A673 (cell line): ENCODE data around the gene TPM1. TPM values are rescaled to one million over a fixed set of nuclear protein-coding genes. Genes with fewer than 3 reads are reported as not detected.

Experiments used
- BruUV-seq: library from RNA; stranded (reverse); fragments of 400-500 nt; replicated peaks from 2 replicates; lab custom pipeline; 2021; lab: Mats Ljungman, UMichigan
- CTCF ChIA-PET: fragments of 300-600 bp; sonication (Branson Sonifier 250); formaldehyde crosslinking; loops from one replicate; lab custom pipeline; 2022; ENCODE audit warnings: antibody characterized with exemption; lab: Charles Lee
- POLR2A ChIA-PET: fragments of 300-600 bp; sonication (Branson Sonifier 250); formaldehyde crosslinking; loops from one replicate; lab custom pipeline; 2022; ENCODE audit warnings: antibody characterized with exemption; ENCODE audit not compliant: low non-redundant PET; lab: Charles Lee
- DNase-seq: peaks from one replicate; pipeline ENCODE4 v3.0.0-alpha.2; 2015; ENCODE audit warnings: low spot score
- H3K27ac ChIP-seq: fragments of 200-600 bp; sonication (generic); 2 replicates; pipeline ENCODE4 v1.5.1; 2016; ENCODE audit warnings: mixed run types, low read depth, mild to moderate bottlenecking, mixed read lengths, antibody characterized with exemption, low read length; ENCODE audit not compliant: poor library complexity, severe bottlenecking
- H3K27me3 ChIP-seq: fragments of 200-600 bp; sonication (generic); replicated peaks from 2 replicates; pipeline ENCODE4 v1.6.1; 2017; ENCODE audit warnings: mixed run types, low read depth, mild to moderate bottlenecking, mixed read lengths, antibody characterized with exemption, low read length; ENCODE audit not compliant: insufficient read depth, poor library complexity
- H3K36me3 ChIP-seq: fragments of 200-600 bp; sonication (generic); 2 replicates; pipeline ENCODE4 v1.6.1; 2016; ENCODE audit warnings: mixed run types, mild to moderate bottlenecking, mixed read lengths, antibody characterized with exemption, low read length; ENCODE audit not compliant: insufficient read depth, poor library complexity, severe bottlenecking
- H3K4me1 ChIP-seq: fragments of 200-600 bp; sonication (generic); 2 replicates; pipeline ENCODE4 v1.6.1; 2017; ENCODE audit warnings: mixed run types, mild to moderate bottlenecking, mixed read lengths, antibody characterized with exemption, low read length; ENCODE audit not compliant: insufficient read depth, poor library complexity, severe bottlenecking
- H3K4me3 ChIP-seq: fragments of 200-600 bp; sonication (generic); 2 replicates; pipeline ENCODE4 v1.5.1; 2016; ENCODE audit warnings: low read depth, mixed run types, mild to moderate bottlenecking, mixed read lengths, low read length; ENCODE audit not compliant: poor library complexity, severe bottlenecking
- H3K9me3 ChIP-seq: fragments of 200-600 bp; sonication (generic); 2 replicates; pipeline ENCODE4 v1.6.1; 2016; ENCODE audit warnings: mixed run types, low read depth, mild to moderate bottlenecking, mixed read lengths, antibody characterized with exemption, low read length; ENCODE audit not compliant: poor library complexity, severe bottlenecking
- CTCF ChIP-seq: fragments of 300-800, 200-600 bp; sonication (generic); conservative IDR thresholded peaks from 2 replicates; pipeline ENCODE4 v1.5.1; 2017; ENCODE audit warnings: low read depth, mild to moderate bottlenecking, antibody characterized with exemption, low read length, moderate library complexity, mixed read lengths
- EZH2 ChIP-seq: fragments of 200-600 bp; sonication (generic); IDR thresholded peaks from 2 replicates; pipeline ENCODE4 v1.6.1; 2017; ENCODE audit warnings: borderline replicate concordance, low read depth, mild to moderate bottlenecking, mixed read lengths, antibody characterized with exemption, low read length; ENCODE audit not compliant: poor library complexity, severe bottlenecking
- intact Hi-C: fragments of 100-400 bp; cut with micrococcal nuclease; formaldehyde crosslinking; loops from one replicate; pipeline ENCODE4 v1.10.0; 2022; ENCODE audit not compliant: unreplicated experiment
- total RNA-seq: library from RNA; stranded (reverse); gene quantifications from 2 replicates; pipeline ENCODE4 v1.2.3, GENCODE V29; 2021

Gene TPM1
- total RNA-seq, 1 experiment from 2014 or later: 31.2 TPM

- Histone ChIP-seq H3K36me3 (no peaks in the 10 kb centered on the region), H3K9me3 (no peaks in the 10 kb centered on the region), H3K4me1 (no peaks in the 10 kb centered on the region), H3K4me3 (no peak overlapping the region), H3K27me3 (no peaks in the 10 kb centered on the region), H3K27ac (no peak overlapping the region)
- no peak for TF ChIP-seq EZH2
- no peak for TF ChIP-seq CTCF
- CTCF ChIA-PET: no interaction called here
- no peak for DNase-seq
- intact Hi-C loops: no loop called here
- POLR2A ChIA-PET: no interaction called here
- BruUV-seq: no TSS peak
These were observed 32.8 kb downstream of the TPM1 start for GRCh38 chr15:63075015-63075983.

GRCh38 chr15:63075984-63076713, 33.6 kb downstream of the TPM1 start:
- H3K27me3 ChIP-seq: no peaks in the 10 kb centered on the region
- no peak overlapping the region for H3K27ac ChIP-seq
- no peak overlapping the region for H3K4me3 ChIP-seq
- H3K9me3 ChIP-seq: no peaks in the 10 kb centered on the region
- no peaks in the 10 kb centered on the region for H3K4me1 ChIP-seq
- ChIA-PET CTCF (no interaction called here), POLR2A (no interaction called here)
- no peaks in the 10 kb centered on the region for H3K36me3 ChIP-seq
- TF ChIP-seq EZH2 (no peak), CTCF (no peak)
- intact Hi-C loops: no loop called here
- BruUV-seq: no TSS peak
- DNase-seq: no peak

GRCh38 chr15:63076714-63077046, 34.1 kb downstream of the TPM1 start:
- Histone ChIP-seq H3K9me3 (no peaks in the 10 kb centered on the region), H3K27ac (no peak overlapping the region), H3K4me3 (no peak overlapping the region), H3K36me3 (no peaks in the 10 kb centered on the region), H3K4me1 (no peaks in the 10 kb centered on the region), H3K27me3 (no peaks in the 10 kb centered on the region)
- CTCF ChIA-PET: interaction anchor here (0.5 kb wide), 1 partner anchor 1653 kb away, joined by 3 read pairs; no protein-coding TSS in a partner anchor
- BruUV-seq: no TSS peak
- POLR2A ChIA-PET: no interaction called here
- no peak for TF ChIP-seq CTCF
- no peak for TF ChIP-seq EZH2
- intact Hi-C loops: no loop called here
- DNase-seq: no peak
